Measurements from ENCODE around the gene N4BP2L1.

Gene N4BP2L1

DNA sequence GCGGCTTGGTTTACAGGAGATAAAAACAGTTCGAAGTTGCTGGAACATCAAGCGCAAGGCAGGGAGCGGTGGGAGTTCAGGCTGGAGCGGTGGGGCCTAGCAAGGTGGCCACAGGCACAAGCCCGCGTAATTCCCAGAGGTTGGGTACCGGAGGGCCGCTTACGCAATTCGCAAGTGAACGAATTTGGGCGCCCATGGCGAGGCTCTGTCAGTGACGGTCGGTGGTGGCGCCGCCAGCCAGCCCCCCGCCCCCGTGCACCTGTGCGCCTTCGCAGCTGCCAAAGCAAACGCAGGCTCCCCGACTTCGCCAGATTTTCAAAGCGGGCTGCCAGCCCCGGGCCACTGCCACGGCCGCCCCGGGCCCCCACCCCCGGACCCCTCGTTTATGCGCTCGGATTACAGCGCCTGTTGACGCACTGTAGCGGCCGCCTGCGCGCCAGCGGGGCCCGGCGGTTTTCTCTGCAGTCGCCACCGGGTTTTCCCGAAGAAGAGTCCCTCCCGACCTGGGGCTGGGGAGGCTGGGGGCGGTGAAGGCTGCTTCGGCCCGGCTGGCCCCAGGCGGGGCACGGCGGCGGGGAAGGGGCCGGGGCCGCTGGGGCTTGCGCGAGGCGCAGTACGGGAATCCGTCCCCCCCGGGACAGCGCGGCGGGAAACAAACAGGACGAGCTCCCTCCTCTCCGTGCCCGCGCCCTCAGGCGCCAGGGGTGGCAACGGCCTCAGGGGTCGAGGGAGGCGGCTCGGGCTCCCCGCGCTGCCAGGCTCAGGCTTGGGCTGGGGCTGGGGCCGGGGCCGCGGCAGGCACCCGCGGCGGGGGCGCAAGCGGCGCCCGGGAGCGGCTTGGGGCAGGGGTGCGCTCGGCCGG lies 709 bp downstream of the N4BP2L1 start:
- TF ChIP-seq, protein P1, sequence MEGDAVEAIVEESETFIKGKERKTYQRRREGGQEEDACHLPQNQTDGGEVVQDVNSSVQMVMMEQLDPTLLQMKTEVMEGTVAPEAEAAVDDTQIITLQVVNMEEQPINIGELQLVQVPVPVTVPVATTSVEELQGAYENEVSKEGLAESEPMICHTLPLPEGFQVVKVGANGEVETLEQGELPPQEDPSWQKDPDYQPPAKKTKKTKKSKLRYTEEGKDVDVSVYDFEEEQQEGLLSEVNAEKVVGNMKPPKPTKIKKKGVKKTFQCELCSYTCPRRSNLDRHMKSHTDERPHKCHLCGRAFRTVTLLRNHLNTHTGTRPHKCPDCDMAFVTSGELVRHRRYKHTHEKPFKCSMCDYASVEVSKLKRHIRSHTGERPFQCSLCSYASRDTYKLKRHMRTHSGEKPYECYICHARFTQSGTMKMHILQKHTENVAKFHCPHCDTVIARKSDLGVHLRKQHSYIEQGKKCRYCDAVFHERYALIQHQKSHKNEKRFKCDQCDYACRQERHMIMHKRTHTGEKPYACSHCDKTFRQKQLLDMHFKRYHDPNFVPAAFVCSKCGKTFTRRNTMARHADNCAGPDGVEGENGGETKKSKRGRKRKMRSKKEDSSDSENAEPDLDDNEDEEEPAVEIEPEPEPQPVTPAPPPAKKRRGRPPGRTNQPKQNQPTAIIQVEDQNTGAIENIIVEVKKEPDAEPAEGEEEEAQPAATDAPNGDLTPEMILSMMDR (IDR thresholded peaks at IDR 0.05; ENCODE audit: control insufficient read depth, insufficient read depth, low read depth, low read length, missing control alignments), result no peak
- peak overlapping the region; percentile 61 for H3K4me3 ChIP-seq (ENCODE audit: control insufficient read depth, low read depth, low read length)
- no peak for DNase-seq (ENCODE audit: low read depth)

DNA sequence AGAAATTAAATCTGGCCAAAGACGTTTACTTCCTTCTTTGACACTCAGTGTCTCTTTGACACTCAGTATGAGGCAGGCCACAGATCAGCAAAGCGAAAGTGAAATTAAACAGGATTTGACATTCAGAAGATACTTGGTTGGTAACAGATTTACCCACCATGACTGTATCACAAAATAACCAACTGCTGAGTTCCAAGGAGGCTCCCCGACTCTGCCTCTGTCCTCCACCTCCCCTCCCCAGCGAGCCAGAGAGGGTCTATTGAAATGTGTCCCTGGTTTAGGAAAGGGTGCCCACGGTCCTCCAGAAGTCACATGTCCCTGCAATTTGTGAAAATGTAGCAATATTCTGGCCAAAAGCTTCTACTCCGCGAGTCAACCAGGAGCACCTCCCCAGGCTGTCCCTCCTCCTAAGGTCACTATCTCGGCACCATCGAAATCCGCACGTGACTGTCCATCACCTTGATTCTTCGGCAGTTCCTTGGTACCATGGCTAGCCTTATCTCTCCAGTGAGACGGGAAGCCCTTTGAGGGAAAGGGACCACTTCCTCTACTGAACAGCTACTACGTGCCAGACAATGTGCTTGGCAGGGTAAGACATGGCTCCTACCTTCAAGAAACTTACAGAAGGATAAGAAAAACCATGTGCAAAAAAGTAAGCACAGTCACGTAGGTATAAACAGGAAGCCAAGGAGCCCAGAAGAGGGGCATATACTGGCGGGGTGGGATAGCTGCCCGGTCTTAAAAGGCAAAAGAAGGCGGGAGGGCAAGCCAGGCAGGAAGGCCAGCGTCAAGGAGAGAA lies 1.5 kb downstream of the N4BP2L1 start:
- H3K4me3 ChIP-seq (ENCODE audit: control insufficient read depth, low read depth, low read length), result peak overlapping the region; percentile 61
- TF ChIP-seq, protein P1 (IDR thresholded peaks at IDR 0.05; ENCODE audit: control insufficient read depth, insufficient read depth, low read depth, low read length, missing control alignments), result no peak
- DNase-seq (ENCODE audit: low read depth), result no peak

DNA sequence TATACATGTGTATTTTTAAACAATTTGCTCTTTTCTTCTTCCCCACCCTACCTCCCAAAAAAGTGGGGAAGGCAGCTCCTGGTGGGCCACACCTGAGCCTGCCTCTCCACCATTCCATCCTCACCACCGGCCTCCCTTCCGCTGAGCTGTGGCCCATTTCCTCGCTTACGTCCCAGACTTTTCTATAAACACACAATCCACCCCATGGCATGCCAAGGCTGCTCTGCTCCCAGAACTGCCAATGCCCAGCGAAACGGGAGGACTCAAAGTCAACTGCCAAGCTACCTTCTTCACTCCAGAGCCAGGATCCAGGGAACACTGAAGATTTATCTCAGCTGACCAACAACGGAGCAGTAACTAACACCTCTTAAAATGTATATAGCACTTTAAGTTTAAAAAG lies 2.8 kb downstream of the N4BP2L1 start:
- H3K4me3 ChIP-seq (ENCODE audit: control insufficient read depth, low read depth, low read length), result no peak overlapping the region
- TF ChIP-seq, protein P1 (IDR thresholded peaks at IDR 0.05; ENCODE audit: control insufficient read depth, insufficient read depth, low read depth, low read length, missing control alignments), result no peak
- DNase-seq (ENCODE audit: low read depth), result no peak

DNA sequence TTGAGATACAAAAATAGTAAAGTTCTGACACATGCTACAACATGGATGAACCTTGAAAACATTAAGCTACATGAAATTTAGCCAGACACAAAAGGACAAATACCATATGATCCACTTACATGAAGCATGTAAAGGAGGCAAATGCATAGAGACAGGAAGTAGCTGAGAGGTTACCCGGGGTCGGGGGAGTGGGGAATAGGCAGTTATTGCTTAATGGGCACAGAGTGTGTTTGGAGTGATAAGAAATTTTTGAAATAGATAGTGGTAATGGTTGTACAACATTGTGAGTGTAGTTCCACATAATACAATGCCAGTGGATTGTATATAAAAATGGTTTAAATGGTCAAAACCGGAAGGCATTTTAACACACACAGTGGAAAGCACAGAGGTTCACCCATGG lies 4.3 kb downstream of the N4BP2L1 start:
- no peak for DNase-seq (ENCODE audit: low read depth)
- TF ChIP-seq, protein P1 (IDR thresholded peaks at IDR 0.05; ENCODE audit: control insufficient read depth, insufficient read depth, low read depth, low read length, missing control alignments), result no peak
- H3K4me3 ChIP-seq (ENCODE audit: control insufficient read depth, low read depth, low read length), result no peak overlapping the region

DNA sequence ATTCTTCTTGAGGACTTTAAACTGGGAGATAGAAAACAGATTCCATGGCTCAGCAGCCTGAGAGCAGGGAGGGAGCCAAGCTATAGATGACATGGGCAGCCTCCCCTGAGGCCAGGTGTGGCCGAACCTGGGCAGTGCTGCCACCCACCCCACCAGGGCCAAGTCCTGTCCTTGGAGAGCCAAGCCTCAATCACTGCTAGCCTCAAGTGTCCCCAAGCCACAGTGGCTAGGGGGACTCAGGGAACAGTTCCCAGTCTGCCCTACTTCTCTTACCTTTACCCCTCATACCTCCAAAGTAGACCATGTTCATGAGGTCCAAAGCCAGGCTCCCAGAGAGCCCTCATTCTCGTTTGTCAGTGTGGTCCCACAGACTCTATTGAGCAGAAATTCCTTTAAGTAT lies 8.1 kb downstream of the N4BP2L1 start:
- no peak overlapping the region for H3K4me3 ChIP-seq (ENCODE audit: control insufficient read depth, low read depth, low read length)
- no peak for DNase-seq (ENCODE audit: low read depth)
- TF ChIP-seq, protein P1 (IDR thresholded peaks at IDR 0.05; ENCODE audit: control insufficient read depth, insufficient read depth, low read depth, low read length, missing control alignments), result no peak

DNA sequence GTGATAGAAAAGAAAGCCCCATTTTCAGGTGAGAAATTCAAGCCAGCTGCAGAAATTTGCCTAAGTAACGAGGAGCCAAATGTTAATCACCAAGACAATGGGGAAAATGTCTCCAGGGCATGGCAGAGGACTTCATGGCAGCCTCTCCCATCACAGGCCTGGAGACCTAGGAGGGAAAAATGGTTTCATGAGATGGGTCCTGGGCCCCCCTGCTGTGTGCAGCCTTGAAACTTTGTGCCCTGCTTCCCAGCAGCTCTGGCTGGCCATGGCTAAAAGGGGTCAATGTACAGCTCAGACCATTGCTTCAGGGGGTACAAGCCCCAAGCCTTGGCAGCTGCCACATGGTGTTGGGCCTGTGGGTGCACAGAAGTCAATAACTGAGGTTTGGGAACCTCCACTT lies 9.9 kb downstream of the N4BP2L1 start:
- TF ChIP-seq, protein P1 (IDR thresholded peaks at IDR 0.05; ENCODE audit: control insufficient read depth, insufficient read depth, low read depth, low read length, missing control alignments), result no peak
- no peak for DNase-seq (ENCODE audit: low read depth)
- H3K4me3 ChIP-seq (ENCODE audit: control insufficient read depth, low read depth, low read length), result no peak overlapping the region

All from AG09309 (cell line).